HG02884 (cell line): ENCODE results near the gene MEOX2.

Experiments used
- ATAC-seq: cut with Tn5 transposase; IDR thresholded peaks from one replicate; pipeline ENCODE4 v1.9.1; 2021; ENCODE audit warnings: mild to moderate bottlenecking, moderate library complexity; ENCODE audit not compliant: unreplicated experiment

MEOX2 gene

GRCh38 chr7:15686295-15686956 lies at the start of gene MEOX2:
Gene MEOX2 (minus strand): TSS chr7:15686683. CDS start chr7:15686402, 281 bp downstream.
- no peak for ATAC-seq

DNA sequence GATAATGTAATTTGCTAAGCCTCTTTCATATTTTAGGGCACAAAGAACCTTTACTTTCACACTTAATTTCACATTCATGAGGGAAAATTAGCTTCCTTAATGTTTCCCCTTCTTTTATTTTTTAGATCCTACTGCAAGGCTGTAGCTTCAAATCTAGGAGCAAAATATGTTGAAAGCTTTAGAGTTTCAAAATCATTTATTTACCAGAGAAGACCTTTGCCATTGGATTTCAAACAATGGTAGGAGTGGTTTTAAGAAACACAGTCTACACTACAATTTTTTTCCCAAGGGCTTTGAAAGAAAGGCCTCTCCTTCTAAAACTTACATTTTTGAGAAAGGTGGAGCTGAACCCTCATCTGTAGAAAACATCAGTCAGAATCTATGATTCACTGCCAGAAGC lies 43.3 kb upstream of the MEOX2 start:
- ATAC-seq: no peak

DNA sequence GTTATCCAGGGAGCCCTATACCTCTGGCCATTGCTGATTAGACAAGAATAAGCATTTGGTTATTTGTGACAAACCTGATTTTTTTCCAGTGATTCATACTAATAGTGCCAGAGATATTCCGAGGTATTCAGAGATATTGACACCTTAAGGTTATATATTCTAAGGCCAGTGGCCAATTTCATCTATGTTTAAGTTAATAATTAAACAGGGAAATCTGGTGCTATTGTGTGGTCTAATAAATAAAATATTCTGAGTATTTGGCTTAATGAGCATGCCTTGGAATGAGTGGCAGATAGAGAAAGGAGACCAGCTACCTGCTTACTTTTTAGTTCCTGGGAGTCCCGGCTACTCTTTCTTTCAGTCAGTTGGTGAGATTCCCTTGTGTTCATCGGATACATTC lies 38.6 kb upstream of the MEOX2 start:
- no peak for ATAC-seq

DNA sequence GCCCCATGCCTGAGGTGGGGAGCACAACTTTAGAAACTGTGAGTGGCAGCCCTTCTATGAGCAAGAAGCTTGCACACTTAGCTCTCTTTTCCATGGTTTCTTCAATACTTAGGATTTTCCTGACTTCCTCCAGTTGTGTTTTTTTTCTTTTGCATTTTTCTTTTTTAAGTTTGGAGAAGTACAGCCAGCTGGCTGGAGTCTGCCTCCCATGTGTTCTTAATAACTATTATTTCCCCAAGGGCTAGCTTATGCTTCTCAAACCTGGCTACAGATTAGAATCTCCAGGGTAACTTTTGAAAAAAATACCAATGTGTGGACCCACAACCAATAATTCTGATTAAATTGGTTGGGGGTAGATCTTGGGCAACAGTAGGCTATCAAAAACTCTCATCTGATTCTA lies 37.4 kb upstream of the MEOX2 start:
- no peak for ATAC-seq

DNA sequence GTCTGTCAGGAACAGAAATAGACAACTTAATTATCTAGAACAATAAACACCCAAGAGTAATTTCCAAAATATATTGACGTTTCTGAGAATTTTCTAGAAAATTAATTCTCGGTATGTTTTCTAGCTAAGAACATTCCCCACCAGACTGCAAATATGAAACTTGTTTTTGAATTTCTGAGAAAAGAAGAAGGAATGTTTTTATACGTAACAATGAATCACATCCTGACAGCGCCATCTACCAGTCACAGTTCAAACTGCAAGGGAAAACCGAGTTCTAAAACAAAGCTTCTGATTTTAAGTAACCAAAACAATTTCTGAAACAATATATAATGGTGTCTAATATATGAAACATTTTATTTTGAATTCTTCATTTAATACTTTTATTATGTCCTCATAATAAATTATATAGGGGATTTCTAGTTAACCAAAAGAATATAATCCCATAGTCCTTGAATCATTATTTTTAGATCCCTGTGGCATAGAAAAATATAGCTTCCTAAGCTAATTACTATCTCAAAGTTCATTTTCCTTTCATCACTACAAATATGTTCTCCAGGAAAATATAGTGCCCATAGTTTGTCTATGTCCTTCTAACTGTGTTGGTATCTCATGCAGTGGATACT lies 34.5 kb upstream of the MEOX2 start:
- ATAC-seq: no peak

- ATAC-seq: no peak
These were observed 32.8 kb upstream of the MEOX2 start for GRCh38 chr7:15719311-15719710.

DNA sequence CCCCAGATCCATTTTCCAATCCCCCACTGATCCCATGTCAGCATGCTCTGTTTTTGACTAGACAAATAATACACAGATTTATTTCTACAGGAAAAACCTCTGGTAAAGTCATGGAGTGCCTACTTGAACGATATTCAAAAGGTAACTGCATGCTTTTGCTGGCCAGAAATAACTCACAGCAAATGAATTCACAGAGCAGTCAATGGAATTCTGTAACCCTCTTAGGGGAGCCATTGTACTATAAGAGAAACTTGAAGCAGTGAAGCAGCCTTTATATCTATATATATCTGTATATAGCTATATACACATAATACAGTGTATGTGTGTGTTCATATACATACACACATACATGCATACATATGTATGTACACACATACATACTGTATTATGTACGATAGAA lies 29.0 kb upstream of the MEOX2 start:
- no peak for ATAC-seq

- ATAC-seq: no peak
These were observed 23.5 kb upstream of the MEOX2 start for GRCh38 chr7:15709978-15710377.

GRCh38 chr7:15707570-15707969 lies 21.1 kb upstream of the MEOX2 start:
- no peak for ATAC-seq

GRCh38 chr7:15703732-15704131 lies 17.2 kb upstream of the MEOX2 start:
- ATAC-seq: no peak

DNA sequence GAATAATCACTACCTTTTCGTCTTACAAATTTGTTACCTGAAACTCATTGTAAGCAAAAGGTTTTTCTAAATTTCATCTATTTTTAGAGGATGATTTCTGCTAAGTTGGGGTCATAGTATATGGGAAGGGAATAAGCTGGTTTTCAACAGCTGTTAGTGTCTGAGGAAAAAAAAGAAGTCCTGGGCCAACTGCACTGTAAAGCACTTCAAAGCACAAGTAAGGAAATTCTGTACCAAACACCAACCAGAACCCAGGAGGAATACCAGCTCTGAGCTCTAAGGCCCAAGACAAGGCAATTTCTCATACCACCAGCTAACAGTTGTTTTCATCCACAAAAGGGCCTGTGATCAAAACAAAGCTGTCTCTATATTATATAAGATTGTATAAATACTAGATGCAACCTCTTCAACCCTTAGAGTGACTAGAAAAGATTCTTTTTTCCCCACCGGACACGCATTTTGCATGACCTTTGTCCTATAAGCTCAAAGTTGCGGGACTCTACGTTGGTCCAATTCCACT lies 6.1 kb upstream of the MEOX2 start:
- no peak for ATAC-seq

- ATAC-seq: no peak
These were observed 2.4 kb upstream of the MEOX2 start for GRCh38 chr7:15688911-15689310.

DNA sequence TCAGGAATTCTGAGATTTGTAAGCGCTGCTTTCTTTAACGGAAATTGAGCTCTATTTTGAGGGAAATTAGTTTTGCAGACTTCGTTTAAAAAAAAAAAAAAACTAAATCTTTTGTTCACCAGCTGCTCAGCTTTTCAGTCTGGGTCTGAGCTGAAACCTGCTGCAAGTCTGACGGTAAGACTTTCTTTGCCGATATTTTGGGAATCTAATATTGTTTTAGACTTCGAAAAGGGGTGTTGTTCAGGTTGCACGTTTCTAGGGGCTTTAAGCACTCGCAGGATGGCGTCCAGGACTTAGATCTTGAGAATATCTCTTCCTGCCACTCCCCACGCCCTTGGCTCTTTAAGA lies 1.8 kb upstream of the MEOX2 start:
- ATAC-seq: no peak

- no peak for ATAC-seq
These were observed 1.2 kb upstream of the MEOX2 start for GRCh38 chr7:15687546-15688278.

- no peak for ATAC-seq
These were observed 568 bp upstream of the MEOX2 start for GRCh38 chr7:15686957-15687545.

DNA sequence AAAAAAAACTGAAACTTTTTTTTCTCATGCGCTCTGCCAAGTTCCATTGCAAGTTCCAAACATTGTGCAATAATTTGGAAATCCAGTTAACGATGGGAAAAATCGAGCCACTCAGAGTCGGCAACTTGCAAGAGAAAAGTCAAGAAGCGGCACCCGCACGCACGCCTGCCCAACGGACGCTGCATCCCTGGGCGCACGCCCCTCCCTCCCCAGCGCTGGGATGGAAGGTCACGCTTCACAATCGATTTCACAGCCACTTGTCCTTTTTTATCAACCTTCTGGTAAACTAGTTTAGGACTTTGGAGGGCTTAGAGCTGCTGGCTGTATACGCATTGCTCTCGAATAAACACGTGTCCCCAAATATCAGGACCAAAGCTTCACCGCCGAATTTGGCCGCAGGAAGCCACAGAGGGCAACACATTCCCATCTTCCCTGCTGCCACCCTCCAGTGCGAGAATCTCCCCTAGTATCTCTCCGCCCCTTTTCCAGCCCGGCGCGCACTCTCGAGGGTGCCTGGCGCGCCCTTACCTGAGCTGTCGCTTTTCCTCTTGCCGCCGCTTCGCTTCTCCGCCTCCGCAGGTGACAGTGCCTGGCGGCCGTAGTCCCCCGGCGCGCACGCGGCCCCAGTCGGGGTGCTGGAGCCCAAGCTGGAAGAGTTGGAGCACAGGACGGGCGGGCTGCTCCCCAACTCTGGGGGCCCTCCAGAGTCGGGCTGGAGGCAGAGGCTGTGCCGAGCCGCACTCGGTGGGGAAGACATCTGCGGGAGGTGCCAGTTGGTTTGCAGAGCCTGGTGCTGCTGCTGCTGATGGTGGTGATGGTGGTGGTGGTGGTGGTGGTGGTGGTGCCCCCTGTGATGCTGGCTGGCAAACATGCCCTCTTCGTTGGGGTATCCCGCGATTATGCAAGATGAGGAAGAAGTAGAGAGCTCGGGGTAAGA lies 857 bp downstream of the MEOX2 start:
- no peak for ATAC-seq

DNA sequence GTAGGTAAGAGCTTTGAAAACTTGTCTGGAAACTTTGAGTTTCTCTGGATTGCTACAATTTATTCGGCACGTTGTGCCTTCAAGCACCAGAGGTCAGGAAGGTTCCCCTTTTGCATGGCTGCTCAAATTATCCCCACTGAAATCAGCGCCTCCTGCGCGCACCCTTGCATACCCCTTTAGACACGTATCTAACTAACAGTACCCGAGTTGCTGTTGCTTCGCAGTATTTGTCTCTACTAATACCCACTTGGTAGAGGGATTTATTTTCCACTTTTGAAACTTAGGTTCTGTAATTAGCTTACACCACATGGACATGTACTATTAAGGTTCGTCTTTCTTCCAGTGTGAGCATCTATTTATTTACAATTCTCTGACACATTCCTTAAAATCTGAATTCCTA lies 1.6 kb downstream of the MEOX2 start:
- ATAC-seq: no peak

DNA sequence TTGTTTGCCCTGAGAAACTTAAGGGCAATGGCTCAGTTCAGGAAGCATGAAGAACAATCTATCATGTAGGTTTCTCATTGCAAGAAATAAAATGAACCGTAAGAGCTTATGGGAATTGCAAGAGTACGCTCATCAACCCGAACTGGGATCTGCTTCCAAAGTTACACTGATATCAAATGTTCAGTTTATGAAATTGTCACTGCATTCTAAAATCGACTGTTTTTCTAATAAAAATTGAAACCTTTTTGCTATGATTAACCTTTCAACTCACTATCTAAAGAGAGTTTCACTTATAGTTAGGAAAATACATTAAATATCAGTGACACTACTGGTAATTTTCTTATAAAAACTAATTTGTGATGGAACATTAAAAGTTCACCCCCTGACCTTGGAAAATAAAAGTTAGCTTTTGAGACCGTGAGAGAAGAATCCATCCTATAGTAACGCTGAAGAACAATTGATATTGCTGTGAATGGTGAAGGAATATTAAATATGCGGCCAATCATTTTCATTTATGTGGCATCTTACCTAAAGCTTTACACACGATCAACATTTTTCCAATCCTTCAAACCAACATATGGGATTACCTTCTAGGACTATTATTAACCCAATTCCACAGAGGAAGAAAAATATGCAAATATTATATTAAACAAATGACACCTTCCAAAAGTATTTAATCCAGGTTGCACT lies 2.2 kb downstream of the MEOX2 start:
- no peak for ATAC-seq

GRCh38 chr7:15682751-15683245 lies 3.7 kb downstream of the MEOX2 start:
- ATAC-seq: no peak

DNA sequence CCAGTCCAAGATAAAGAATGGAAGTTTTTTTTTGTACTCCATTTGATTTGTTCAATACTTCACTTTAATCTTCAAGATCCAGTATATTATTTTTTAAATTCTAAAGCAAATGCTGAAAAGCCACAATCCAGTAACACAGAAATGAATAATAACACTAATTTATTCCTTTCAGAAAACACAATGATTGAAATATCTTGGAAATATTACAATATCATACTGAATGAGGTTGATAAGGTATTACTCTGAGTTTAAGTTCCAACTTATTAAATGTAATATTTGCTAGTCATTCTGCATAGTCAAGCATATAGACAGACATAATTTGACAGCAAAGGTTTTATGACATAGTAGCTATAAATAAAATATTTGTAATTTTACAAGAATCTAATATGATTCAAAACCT lies 4.4 kb downstream of the MEOX2 start:
- no peak for ATAC-seq
